Gastroesophageal sphincter (tissue), 4 donors: ENCODE measurements around the gene SMIM7. TPM values are rescaled to one million over a fixed set of nuclear protein-coding genes. Genes with fewer than 3 reads are reported as not detected.

Experiments used
- ATAC-seq: fragments of 150-250 bp; one replicate; pipeline ENCODE4 v1.9.1; 2016; ENCODE audit warnings: mild to moderate bottlenecking, moderate library complexity
- H3K27ac ChIP-seq, 4 donors: fragments of 200-600 bp; sonication (generic) in 3 of 4; 1 replicate in 3 of 4; 2 replicates in 1 of 4; pipeline ENCODE4 v1.5.1; 2016 to 2019
- H3K27me3 ChIP-seq: fragments of 200-600 bp; sonication (generic); one replicate; pipeline ENCODE4 v1.5.1; 2019
- H3K36me3 ChIP-seq, 2 donors: fragments of 200-600 bp; sonication (generic); one replicate each; pipeline ENCODE4 v1.5.1; 2019; ENCODE audit warnings: control low read depth in 1 of 2
- H3K4me1 ChIP-seq, 3 donors: fragments of 200-600 bp; sonication (generic); 1 replicate in 2 of 3; 2 replicates in 1 of 3; pipeline ENCODE4 v1.5.1; 2016 to 2019; ENCODE audit warnings: control low read depth in 2 of 3
- H3K4me3 ChIP-seq, 2 donors: fragments of 200-600 bp; sonication (generic); one replicate each; pipeline ENCODE4 v1.5.1; 2019; ENCODE audit warnings: mild to moderate bottlenecking in 1 of 2, moderate library complexity in 1 of 2
- H3K9me3 ChIP-seq, 3 donors: fragments of 200-600 bp; sonication (generic); one replicate each; pipeline ENCODE4 v1.5.1; 2017 to 2019; ENCODE audit warnings: control low read depth in 2 of 3
- EP300 ChIP-seq: sonication (generic); formaldehyde crosslinking; IDR thresholded peaks from one replicate; pipeline ENCODE4 v1.6.1; 2017; ENCODE audit warnings: antibody characterized with exemption, mild to moderate bottlenecking
- POLR2A ChIP-seq, 2 donors: fragments of 450-650 bp; IDR thresholded peaks; one replicate each; pipeline ENCODE4 v1.6.1; 2017; ENCODE audit warnings: antibody characterized with exemption in 2 of 2, mild to moderate bottlenecking in 2 of 2, moderate library complexity in 1 of 2
- POLR2AphosphoS5 ChIP-seq: sonication (generic); formaldehyde crosslinking; IDR thresholded peaks from one replicate; pipeline ENCODE4 v1.6.1; 2017; ENCODE audit warnings: antibody characterized with exemption
- WGBS, 2 donors: methylation state at CpG; one replicate each; pipeline ENCODE4 v1.1.5; 2018; ENCODE audit warnings: low coverage in 1 of 2; 5-methylcytosine and 5-hydroxymethylcytosine counted together
- total RNA-seq, 4 donors: library from RNA; depleted of rRNA; stranded (reverse); fragments of >200 nt; gene quantifications; one replicate each; pipeline ENCODE4 v1.1.0, GENCODE V29; 2016
- TF ChIP-seq, protein P1 (sequence below), 4 experiments: fragments of 200-600 bp in 2 of 4; fragments of 450-650 bp in 2 of 4; sonication (generic) in 1 of 4; IDR thresholded peaks; one replicate each; pipeline ENCODE4 v1.5.1; 2017 to 2019; ENCODE audit warnings: antibody characterized with exemption in 4 of 4, mild to moderate bottlenecking in 2 of 4, moderate library complexity in 2 of 4

The SMIM7 gene
- total RNA-seq, 4 donors from 2014 or later, result 73.4 to 112 (median 86.0) TPM

DNA sequence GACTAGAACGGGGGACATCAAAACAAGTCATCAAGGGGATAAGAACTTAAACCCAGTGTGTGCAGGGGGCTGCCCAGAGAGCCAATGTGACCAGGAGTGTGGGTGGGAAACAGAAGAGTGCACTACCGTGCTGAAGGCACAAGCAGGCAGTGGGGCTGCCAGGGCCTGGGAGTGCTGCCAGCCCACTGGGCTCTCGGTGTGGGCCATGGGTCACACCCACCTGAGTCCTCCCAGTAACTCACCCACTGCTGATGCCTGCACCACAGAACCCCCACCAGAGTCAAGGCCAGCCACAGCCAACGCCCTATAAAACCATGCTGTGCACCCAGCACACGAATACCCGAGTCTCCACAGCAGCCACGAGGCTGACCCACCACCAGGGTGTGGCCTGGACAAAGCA lies 40.5 kb downstream of the SMIM7 start:
- no peak for ATAC-seq

DNA sequence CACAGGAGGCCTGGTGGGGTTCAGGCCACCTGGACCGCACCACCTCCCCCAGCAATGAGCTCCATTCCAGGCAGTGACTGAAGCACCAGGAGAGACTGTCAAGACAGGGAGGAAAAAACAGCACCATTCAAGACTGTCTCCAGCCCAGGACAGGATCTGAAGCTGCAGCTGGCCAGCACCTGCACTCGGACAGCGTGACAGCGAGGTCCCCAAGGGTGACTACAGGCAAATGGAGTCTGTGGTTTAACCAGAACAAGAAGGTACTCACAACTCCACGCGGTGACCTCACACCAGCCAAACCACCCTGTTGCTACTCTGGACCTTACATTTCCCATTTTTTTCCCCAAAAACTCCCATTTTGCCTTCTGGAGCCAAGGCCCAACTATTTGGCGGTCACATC lies 41.7 kb downstream of the SMIM7 start:
- no peak overlapping the region for H3K4me3 ChIP-seq
- H3K9me3 ChIP-seq, result no peaks in the 10 kb centered on the region
- TF ChIP-seq POLR2AphosphoS5 (no peak), POLR2A (IDR thresholded peaks at IDR 0.05) (no peak), EP300 (no peak)
- TF ChIP-seq, protein P1, sequence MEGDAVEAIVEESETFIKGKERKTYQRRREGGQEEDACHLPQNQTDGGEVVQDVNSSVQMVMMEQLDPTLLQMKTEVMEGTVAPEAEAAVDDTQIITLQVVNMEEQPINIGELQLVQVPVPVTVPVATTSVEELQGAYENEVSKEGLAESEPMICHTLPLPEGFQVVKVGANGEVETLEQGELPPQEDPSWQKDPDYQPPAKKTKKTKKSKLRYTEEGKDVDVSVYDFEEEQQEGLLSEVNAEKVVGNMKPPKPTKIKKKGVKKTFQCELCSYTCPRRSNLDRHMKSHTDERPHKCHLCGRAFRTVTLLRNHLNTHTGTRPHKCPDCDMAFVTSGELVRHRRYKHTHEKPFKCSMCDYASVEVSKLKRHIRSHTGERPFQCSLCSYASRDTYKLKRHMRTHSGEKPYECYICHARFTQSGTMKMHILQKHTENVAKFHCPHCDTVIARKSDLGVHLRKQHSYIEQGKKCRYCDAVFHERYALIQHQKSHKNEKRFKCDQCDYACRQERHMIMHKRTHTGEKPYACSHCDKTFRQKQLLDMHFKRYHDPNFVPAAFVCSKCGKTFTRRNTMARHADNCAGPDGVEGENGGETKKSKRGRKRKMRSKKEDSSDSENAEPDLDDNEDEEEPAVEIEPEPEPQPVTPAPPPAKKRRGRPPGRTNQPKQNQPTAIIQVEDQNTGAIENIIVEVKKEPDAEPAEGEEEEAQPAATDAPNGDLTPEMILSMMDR (IDR thresholded peaks at IDR 0.05), result no peak
- H3K27ac ChIP-seq, result no peak overlapping the region
- H3K27me3 ChIP-seq, result no peaks in the 10 kb centered on the region
- H3K4me1 ChIP-seq, result peaks cover 0 to 84% (median 14%) of the 10 kb centered on the region in 3 donors
- ATAC-seq, result no peak
- H3K36me3 ChIP-seq, result no peaks in the 10 kb centered on the region
- WGBS, 2 donors, result 88 to 98% methylated on average over 3 to 6 of the region's 7 CpGs

More for the DNA sequence above, 40.5 kb downstream of the SMIM7 start:
- Histone ChIP-seq H3K4me3 (no peak overlapping the region), H3K27me3 (no peaks in the 10 kb centered on the region), H3K4me1 (peaks cover 0 to 84% (median 14%) of the 10 kb centered on the region in 3 donors), H3K36me3 (peaks cover 0 to 12% of the 10 kb centered on the region in 2 donors), H3K27ac (peak overlapping the region in 2 of 4 donors; percentile 5 to 33), H3K9me3 (no peaks in the 10 kb centered on the region)
- no peak for TF ChIP-seq POLR2A (IDR thresholded peaks at IDR 0.05)
- TF ChIP-seq POLR2AphosphoS5, result no peak
- TF ChIP-seq EP300, result no peak
- TF ChIP-seq, protein P1 (IDR thresholded peaks at IDR 0.05), result no peak
- 5 to 29% methylated on average over 1 to 3 of the region's 7 CpGs for WGBS, 2 donors

DNA sequence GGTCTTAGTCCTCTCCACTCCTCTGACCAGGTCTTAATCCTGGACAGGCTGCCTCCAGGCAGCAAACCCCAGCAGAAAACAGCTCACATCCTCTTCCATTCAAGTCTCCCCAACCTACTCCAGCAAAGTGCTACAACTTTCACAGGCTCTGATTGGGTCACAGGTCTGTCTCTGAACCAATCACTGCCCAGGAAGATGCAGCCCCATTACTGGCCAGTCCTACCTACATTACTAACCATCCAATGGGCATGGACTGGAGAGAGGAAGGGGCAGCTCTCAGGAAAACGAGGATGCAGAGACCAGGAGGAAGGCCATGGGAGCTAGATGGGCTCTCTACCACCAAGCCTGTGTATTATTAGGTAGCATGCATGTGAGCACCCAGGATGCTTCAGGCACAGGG lies 44.1 kb downstream of the SMIM7 start:
- H3K36me3 ChIP-seq, result no peaks in the 10 kb centered on the region
- H3K27ac ChIP-seq, result no peak overlapping the region
- peaks cover 0 to 76% (median 14%) of the 10 kb centered on the region in 3 donors for H3K4me1 ChIP-seq
- no peak for TF ChIP-seq POLR2A (IDR thresholded peaks at IDR 0.05)
- TF ChIP-seq POLR2AphosphoS5, result no peak
- TF ChIP-seq, protein P1 (IDR thresholded peaks at IDR 0.05), result no peak
- no peak for TF ChIP-seq EP300
- H3K4me3 ChIP-seq, result no peak overlapping the region
- no peaks in the 10 kb centered on the region for H3K9me3 ChIP-seq
- ATAC-seq, result no peak
- no peaks in the 10 kb centered on the region for H3K27me3 ChIP-seq
- WGBS, 2 donors, result 20 to 40% methylated on average over 1 of the region's 1 CpG

DNA sequence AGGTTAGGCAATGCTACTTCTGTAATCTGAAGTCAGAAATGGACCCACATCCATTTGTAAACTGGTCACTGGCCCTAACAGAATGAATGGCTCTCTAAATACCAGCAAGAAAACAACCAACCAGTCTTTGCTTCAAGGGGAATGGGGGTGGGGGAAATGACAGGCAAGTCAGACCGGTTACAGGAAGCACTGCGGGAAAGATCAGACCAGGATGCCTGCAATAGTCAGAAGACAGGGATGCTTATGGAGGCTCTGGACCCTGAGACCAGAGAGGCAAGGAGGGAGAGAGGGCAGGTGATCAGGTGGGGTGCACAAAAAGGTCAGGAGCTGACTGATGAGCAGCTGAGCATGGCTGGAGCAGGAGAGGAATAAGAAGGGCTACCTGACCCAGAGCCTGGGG lies 45.0 kb downstream of the SMIM7 start:
- no peaks in the 10 kb centered on the region for H3K36me3 ChIP-seq
- H3K4me3 ChIP-seq, result no peak overlapping the region
- no peaks in the 10 kb centered on the region for H3K27me3 ChIP-seq
- H3K27ac ChIP-seq, result no peak overlapping the region
- no peaks in the 10 kb centered on the region for H3K9me3 ChIP-seq
- H3K4me1 ChIP-seq, result peaks cover 0 to 68% (median 12%) of the 10 kb centered on the region in 3 donors
- TF ChIP-seq POLR2AphosphoS5, result no peak
- no peak for TF ChIP-seq EP300
- TF ChIP-seq, protein P1 (IDR thresholded peaks at IDR 0.05), result no peak
- no peak for TF ChIP-seq POLR2A (IDR thresholded peaks at IDR 0.05)
- 30 to 48% methylated on average over 2 of the region's 2 CpGs for WGBS, 2 donors
- no peak for ATAC-seq

DNA sequence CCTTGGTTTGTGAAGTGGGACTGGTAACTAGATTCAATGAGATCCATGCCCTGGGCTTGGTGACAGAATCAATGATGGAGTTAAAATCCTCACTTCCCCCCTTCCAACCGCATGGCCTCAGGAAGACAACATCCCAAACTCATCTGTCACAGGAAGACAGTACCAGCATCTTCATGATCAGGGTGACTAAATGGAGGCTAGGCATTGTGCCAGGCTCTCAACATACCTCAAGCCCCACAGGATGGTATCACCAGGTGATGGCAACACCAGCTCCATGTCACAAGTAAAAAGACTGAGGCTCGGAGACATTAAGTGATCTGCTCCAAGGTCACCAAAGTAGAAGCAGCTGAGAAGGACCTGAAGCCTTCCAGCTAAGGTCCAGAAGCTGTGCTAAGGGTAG lies 46.1 kb downstream of the SMIM7 start:
- whole genome bisulfite sequencing, 2 donors, result 100% methylated on average over 1 of the region's 2 CpGs; no CpG with 5 or more reads in 1 of the 2 donors
- no peak for ATAC-seq
- no peak overlapping the region for H3K27ac ChIP-seq

More for the DNA sequence above, 46.1 kb downstream of the SMIM7 start:
- H3K4me1 ChIP-seq, result peaks cover 0 to 64% (median 2%) of the 10 kb centered on the region in 3 donors
- TF ChIP-seq POLR2A (IDR thresholded peaks at IDR 0.05) (no peak), EP300 (no peak), POLR2AphosphoS5 (no peak)
- TF ChIP-seq, protein P1 (IDR thresholded peaks at IDR 0.05), result no peak
- H3K4me3 ChIP-seq, result no peak overlapping the region
- H3K27me3 ChIP-seq, result no peaks in the 10 kb centered on the region
- H3K9me3 ChIP-seq, result no peaks in the 10 kb centered on the region
- no peaks in the 10 kb centered on the region for H3K36me3 ChIP-seq
